Cortex of kidney (tissue), 1 donor: ENCODE data around the gene SH3BGRL3.
"Not testable (repeated sequence)": the region's sequence is repeated elsewhere in the genome, so short reads cannot be mapped to it uniquely, and the experiment has no call there.

Experiments
- DNase-seq: peaks from one replicate; lab custom pipeline; 2025; lab: John Stamatoyannopoulos, UW

The SH3BGRL3 gene

GRCh38 chr1:26279456-26280332, at the start of gene SH3BGRL3:
Gene SH3BGRL3, plus strand, starts transcription at chr1:26280086. Its CDS starts 70 bp downstream, at chr1:26280156.
- DNase-seq = no peak

DNA sequence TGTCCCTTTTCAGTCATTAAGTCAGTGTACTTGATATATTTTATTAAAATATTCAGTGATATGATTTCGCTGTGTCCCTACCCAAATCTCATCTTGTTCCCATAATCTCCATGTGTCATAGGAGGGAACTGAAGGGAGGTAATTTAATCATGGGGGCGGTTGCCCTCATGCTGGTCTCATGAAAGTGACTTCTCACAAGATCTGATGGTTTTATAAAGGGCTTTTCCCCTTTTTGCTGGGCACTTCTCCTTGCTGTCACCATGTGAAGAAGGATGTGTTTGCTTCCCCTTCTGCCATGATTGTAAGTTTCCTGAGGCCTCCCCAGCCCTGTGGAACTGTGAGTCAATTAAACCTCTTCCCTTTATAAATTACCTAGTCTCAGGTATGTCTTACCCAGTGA, 49.2 kb upstream of the SH3BGRL3 start:
- DNase-seq = not testable (repeated sequence)

DNA sequence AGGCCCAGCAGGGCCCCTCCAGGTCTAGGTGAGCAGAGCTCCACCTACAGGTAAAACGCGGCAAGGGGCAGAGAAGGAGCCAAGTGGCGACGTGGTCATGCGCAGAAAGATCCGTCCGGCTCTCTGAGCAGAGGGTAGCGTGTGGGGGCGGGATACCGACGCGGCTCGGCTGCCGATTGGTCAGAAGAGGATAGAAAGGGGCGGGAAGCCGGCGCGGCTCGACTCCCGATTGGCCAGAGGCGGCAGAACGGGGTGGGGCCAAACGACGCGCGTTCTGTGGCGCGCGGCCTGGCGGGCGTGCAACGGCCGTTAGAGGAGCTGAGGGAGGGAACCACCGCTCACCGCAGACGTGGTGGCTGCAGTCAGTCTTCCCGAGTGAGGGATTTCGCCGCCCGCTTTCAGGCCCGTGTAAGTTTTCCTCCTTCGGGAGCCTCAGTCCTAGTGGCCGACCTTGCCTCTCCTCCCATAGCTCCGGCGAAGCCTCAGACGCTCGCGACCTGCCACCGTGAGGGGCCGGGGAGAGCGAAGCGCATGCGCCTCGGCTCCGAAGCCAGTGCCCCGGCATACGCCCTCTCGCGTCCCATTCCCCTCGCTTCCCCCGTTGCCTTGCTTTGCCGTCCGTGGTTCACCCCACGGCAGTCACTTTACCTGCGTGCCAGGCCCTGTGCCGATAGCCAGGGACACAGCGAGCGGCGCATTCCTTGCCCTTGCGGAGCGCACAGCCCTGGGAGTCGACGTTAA, 45.8 kb upstream of the SH3BGRL3 start, which contains the start of gene CEP85:
TSS of gene CEP85 (plus strand) at position 298 of the 741 bp plus-strand sequence. CDS start 5,584 bp downstream, outside the sequence.
- DNase-seq = peak; percentile 78

DNA sequence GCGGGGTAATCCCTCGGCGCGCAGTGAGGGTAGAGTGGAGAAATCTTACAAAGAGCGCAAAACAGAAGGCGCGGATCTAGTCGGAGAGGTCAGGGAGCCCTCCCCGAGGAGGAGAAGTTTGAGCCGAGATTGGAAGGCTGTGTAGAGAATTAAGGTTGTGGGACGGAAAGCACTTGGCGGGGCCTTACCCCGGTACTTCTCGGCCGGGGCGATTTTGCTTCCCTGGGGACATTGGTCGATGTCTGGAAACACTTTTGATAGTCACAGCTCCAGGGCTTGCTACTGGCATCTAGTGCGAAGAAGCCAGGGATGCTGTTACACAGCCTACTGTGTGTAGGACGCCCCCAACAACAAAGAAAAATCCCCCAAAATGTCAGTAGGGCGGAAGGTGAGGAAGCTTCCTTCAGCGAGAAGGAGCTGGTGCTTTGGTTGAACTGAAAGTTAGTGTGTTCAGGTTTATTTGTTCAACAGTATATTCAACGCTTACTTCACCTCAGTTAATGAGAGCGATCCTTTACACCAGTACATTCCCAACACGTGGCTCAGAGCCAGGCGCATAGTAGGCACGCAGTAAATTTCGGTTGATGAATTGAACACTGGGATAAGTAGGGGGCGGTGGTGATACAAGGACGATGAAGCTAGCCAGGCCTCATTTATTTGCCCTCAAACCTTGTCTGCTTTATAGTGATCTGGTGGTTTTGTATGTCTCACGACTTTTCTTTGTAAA, 45.1 kb upstream of the SH3BGRL3 start:
- no peak for DNase-seq

DNA sequence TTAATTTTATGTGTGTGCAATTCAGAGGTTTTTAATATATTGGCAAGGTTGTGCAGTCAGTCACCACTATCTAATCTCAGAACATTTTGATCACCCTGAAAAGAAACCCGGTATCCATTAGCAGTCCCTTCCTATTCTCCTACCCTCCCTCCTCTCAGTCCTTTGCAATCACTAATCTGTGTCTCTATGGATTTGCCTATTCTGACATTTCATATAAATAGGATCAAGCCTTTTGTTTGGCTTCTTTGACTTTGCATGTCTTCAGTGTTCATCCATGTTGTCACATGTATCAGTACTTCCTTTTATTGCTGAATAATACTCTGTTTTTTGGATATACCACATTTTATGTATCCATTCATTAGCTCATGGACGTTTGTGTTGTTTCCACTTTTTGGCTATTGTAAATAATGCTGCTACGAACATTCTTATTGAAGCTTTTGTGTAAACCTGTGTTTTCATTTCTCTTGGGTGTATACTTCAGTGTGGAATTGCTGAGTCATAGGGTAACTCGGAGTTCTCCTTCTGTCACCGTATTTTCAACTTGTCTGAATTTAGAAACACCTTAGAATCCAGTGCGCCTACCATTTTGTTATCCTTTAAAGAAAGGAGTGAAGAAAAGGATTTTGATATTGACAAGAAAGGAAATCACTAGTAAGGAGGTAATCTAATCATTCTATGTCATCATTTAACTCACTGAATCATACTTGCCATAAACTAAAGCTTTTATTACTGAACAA, 42.5 kb upstream of the SH3BGRL3 start:
- DNase-seq = no peak

DNA sequence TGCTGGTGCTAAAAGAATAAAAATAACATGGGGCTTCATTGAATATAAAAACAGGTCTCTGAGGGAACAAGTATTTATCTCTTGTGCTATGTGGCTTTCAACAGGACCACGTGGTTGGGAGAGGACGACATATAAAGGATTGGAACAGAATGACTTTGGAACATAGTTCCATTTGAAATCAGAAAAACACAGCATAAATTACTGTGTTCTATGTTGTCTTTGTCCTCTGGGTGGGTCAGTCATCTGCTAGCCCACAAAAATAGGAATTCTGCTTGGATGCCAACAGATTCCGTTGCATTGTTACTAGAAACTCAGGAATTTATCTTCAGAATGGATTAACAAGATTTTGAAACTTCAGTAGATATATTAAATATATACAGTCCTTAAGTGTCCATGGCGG, 40.0 kb upstream of the SH3BGRL3 start:
- no peak for DNase-seq

DNA sequence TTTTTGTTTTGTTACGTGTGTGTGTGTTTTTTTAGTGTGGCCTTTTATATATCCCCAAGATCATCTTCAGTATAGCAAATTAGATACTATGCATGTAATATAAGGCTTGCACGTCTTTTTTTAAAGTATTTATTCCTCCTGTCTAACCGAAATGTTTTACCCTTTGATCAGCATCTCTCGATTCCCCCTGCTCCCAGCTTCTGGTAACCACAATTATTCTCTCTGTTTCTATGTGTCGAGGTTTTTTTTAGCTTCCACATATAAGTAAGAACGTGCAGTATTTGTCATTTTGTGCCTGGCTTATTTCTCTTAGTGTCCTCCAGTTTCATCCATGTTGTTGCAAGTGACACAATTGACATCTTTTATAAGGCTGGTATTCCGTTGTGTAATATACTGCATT, 27.2 kb upstream of the SH3BGRL3 start:
- DNase-seq = no peak

GRCh38 chr1:26254404-26254803, 25.5 kb upstream of the SH3BGRL3 start:
- no peak for DNase-seq

GRCh38 chr1:26257222-26257621, 22.7 kb upstream of the SH3BGRL3 start:
- DNase-seq = no peak

DNA sequence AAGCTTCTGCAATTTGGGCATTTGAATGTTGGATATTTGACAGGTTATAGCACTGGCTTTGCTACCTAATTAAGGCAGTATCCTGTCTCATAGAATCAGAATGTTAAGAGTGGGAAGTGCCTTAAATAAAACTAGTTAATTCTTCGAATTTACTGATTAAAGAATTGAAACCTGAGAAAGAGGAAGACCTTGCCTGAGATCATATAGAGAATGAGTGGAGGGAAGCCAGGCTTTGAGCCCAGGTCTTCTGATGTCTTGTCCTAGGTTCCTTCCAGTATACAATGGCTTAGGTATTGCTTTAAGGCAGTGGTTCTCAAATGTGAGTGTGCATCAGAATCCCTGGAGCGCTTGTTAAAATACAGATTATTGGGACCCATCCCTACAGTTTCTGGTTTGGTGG, 20.9 kb upstream of the SH3BGRL3 start:
- DNase-seq = no peak

- DNase-seq = no peak
These were observed 20.3 kb upstream of the SH3BGRL3 start for GRCh38 chr1:26259578-26259977.

GRCh38 chr1:26263212-26263611, 16.7 kb upstream of the SH3BGRL3 start:
- no peak for DNase-seq

DNA sequence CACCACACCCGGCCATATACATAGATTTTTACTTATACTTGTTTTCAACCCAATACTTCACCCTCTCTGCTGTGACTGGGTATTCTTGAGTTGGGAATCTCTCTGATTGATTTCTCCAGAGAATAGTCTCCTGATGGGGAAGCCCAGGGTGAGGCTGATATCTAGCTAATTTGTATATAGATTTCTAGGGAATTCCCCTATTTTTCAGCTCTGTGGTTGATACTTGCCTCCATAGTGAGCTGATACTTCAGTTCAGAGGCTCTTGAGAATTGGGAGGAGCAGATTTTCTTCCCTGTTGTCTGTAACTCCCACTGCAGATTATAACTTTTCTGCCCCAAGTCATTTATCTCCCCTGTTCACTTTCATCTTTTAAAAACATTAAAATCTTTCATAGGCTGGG, 14.5 kb upstream of the SH3BGRL3 start:
- no peak for DNase-seq

DNA sequence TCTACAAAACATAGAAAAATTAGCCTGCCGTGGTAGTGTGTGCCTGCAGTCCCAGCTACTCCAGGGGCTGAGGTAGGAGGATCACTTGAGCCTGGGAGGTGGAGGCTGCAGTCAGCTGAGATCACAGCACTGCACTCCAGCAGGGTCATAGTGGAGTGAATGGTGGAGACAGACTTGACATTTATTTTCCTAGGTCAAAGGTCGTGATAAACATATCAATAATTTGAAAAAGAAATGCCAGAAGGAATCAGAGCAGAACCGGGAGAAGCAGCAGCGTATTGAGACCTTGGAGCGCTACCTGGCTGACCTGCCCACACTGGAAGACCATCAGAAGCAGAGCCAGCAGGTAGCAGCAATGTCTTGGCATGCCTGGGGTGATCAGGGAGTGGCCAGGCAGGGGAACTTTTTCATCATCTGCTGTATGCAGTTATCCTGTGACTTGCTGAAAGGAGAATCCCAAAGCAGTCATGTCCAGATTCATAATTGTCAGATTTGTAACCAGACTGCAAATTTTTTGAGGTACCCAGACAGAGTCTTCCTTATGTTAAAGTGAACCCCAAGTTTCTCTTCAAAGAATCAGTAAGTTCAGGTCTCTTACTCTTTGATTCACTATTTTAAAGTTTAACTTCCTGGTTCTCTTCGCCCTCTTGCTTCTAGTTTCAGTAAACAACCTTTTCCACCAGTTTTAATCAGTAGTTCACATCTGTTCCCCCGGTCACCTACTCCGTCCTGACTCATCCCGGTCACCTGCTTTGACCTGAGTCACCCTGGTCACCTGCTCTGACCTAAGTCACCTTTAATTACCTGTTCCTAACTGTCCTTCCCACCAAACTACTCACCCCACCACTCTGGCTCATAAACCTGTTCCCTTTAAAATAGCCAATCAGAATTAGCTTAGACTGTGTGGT, 11.3 kb upstream of the SH3BGRL3 start:
- no peak for DNase-seq

DNA sequence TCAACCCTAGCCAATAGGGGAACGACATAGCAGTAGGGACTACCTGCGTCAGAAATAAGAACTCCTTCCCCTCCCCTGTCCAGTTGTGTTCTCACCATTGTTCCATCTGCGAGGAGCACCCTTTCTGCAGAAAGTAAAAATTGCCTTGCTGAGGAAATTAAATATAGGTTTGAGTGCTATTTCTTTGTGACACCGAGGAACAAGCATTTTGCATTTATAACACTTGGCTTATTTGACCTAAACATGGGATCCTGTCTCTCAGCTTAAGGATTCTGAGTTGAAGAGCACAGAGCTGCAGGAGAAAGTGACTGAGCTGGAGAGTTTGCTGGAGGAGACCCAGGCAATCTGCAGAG, 10.7 kb upstream of the SH3BGRL3 start:
- no peak for DNase-seq

GRCh38 chr1:26274801-26275425, 5.0 kb upstream of the SH3BGRL3 start:
- DNase-seq = no peak

- DNase-seq = no peak
These were observed 4.1 kb upstream of the SH3BGRL3 start for GRCh38 chr1:26275580-26276431.

DNA sequence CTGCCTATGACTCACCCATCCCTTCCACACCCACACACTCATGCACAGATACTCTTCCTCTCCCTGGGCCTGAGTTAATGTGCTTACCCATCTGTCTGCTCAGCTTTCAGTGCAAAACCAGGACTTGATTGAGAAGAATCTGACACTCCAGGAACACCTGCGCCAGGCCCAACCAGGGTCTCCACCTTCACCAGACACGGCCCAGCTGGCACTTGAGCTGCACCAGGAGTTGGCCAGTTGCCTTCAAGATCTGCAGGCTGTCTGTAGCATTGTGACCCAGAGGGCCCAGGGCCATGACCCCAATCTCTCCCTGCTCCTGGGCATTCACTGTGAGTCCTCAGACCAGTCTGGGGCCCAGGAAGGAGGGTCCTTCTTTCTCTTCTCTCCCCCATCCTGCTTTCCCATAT, 3.5 kb upstream of the SH3BGRL3 start:
- DNase-seq = no peak

DNA sequence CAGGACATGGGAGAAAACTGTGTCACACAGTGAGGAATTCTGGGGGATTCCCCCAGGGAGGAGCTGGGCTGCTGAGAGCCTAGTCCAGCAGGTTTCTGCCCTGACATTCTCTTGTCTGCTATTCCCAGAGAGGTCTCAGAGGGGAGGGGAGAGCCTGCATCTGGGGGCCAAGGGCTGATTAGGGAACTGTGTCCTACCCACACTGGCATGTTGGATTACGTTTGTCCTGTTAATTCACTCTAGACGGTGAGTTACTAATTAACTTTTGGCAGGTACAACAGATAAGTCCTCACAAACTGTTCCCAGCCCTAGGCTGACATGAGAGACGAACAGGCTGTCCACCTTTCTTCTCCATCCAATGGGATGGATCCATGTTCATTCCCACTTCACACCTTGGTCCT, 2.6 kb upstream of the SH3BGRL3 start:
- no peak for DNase-seq
